Fibroblast of gingiva (primary cell): ENCODE results near the gene TCEAL1.
"Not testable (repeated sequence)": the region's sequence is repeated elsewhere in the genome, so short reads cannot be mapped to it uniquely, and the experiment has no call there.

Experiments
- DNase-seq: peaks from one replicate; pipeline ENCODE4 v3.0.0-alpha.2; 2011; ENCODE audit warnings: low read depth

Gene TCEAL1, protein sequence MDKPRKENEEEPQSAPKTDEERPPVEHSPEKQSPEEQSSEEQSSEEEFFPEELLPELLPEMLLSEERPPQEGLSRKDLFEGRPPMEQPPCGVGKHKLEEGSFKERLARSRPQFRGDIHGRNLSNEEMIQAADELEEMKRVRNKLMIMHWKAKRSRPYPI

DNA sequence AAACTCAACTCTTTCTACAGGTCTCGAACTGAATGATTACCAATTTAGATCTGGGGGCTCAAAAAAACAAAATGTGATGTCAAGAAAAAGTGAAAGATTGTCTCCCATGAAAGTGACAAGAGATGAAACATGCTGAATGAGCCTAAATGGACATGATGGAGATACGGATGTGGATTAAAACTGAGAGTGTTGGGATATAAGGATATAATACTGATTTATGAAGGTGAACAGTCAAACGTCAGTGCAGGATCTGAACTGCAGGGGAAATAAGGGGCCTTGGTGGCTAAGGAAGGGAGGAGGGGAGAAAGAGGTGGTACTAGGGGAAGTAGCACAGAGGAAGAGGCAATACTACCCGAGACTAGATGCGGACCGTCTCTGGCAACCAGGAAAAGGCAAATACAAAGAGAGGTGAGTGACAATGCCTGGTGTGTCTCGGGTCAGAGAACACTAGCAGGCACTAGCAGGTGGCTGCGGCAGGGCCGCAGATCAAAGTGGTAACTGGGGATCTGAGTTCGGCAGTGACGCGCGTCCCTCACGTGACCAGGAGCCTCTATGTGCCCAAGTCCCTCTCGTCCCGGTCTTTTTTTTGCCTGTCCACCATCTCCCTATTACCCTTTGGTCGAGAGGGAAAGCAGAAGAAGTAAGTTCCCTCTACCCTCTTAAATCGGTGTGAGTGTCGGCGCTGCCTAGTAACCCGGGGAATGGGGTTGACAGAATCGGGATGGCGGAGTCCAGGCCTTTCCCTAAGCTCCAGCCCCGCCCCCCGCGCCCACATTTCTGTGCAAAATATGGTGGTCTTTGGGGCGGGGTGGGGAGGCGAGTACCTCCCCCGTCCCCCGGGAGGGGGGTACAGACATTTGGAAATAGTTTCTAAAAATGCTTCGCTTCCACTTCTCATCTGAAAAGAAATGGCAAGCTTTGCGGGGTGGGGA, at the start of gene TCEAL1:
Gene TCEAL1, plus strand, starts transcription at position 590 of the 932 bp plus-strand sequence. CDS start 942 bp downstream, outside the sequence.
- peak; percentile 19 for DNase-seq

DNA sequence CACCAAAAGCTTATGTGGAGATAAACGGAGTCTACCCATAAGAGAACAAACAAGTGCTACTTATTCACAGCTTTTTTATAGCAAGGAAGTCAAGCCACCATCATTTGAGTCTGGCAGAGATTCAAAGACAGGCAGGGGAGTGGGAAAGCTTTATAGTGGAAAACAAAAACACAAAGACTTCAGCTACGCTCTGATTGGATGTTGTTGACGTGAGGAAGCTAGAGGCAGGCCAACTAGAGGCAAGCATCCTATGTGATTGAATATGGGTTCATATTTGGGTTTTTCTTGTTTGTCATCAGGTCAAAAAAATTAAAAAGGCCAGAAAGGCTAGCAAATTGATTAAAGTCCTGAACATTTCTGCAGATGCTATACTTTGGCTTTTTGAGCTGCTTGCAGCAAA, 44.2 kb upstream of the TCEAL1 start:
- DNase-seq, result no peak

DNA sequence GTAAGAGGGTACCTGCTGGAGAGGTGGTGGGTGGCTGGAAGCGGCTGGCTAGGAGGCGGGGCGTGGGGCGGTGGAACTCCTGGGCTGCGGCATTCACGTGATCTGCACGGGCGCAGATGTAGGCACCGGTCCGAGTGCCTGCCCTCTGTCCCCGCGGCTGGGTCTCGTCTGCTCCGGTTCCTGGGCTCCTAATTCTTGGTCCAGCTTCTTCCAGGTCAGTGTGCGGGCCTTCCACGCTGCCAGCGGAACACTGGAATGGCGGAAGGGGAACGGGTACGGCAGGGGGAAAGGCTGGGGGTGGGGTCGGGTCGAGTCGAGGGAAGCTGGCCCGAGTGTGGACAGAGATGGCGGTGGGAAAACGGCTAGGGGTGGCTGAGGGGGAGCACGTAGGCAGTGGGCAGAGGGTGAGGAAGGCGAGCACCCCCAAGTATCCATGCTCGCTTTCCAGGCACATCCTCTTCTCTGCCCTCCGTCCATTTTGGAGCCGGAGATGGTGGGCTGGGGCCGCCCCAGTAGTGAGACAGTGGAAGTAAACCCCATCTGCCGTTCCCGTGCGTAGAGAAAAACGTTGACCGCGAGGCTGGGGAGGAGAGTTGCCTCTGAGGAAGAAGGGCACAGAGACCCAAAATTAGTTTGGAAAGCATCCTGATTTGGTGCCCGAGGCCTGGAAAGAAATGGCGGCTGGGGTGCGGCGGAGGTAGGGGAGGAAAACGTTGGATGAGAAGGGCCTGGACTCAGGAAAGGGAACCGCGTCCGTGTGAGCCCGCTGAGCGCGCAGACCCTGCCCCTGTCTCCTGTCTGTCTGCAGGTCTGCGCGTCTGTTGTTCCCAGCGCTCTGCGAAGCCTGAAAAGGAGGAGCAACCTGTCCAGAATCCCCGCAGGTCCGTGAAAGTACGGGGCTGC, 43.1 kb upstream of the TCEAL1 start, which contains the start of gene TCEAL4:
Gene TCEAL4, plus strand, starts transcription at position 105 of the 903 bp plus-strand sequence. CDS start 1,161 bp downstream, outside the sequence.
- DNase-seq, result peak; percentile 22

DNA sequence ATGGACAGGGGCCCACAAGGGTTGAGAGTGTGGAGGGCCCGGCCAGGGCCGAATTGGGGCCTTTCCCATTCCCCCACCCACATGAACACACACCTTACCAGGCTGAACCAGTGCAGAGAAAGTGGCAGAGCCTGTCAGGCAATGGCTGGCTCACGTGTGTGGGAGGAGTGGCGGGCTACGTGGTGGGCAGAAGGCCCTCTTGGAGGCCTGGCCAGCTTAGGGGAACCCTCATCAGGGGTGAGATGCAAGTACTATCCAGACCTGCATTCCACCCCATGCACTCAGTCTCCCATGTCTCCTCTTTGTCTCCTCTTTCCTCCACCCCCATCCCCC, 42.5 kb upstream of the TCEAL1 start:
- DNase-seq, result no peak

DNA sequence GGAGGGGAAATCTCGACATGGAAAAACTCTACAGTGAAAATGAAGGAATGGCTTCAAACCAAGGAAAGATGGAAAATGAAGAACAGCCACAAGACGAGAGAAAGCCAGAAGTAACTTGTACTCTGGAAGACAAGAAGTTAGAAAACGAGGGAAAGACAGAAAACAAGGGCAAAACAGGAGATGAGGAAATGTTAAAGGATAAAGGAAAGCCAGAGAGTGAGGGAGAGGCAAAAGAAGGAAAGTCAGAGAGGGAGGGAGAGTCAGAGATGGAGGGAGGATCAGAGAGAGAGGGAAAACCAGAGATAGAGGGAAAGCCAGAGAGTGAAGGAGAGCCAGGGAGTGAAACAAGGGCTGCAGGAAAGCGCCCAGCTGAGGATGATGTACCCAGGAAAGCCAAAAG, 42.1 kb upstream of the TCEAL1 start:
- no peak for DNase-seq

DNA sequence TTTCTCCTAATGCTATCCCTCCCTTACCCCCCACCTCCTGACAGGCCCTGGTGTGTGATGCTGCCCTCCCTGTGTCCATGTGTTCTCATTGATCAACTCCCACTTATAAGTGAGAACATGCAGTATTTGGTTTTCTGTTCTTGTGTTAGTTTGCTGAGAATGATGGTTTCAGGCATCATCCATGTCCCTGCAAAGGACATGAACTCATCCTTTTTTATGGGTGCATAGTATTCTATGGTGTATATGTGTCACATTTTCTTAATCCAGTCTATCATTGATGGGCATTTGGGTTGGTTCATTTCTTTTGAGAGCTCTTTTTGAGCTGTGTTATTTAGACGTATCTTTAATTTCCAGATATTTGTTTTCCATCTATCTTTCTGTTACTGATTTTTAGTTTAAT, 36.5 kb upstream of the TCEAL1 start:
- not testable (repeated sequence) for DNase-seq

DNA sequence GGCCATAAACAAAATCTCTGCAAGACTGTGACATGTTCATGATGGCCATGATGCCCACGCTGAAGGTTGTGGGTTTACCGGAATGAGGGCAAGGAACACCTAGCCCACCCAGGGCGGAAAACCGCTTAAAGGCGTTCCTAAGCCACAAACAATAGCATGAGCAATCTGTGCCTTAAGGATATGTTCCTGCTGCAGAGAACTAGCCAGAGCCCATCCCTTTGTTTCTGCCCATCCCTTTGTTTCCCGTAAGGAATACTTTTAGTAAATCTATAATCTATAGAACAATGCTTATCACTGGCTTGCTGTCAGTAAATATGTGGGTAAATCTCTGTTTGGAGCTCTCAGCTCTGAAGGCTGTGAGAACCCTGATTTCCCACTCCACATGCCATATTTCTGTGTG, 33.6 kb upstream of the TCEAL1 start:
- DNase-seq, result not testable (repeated sequence)

DNA sequence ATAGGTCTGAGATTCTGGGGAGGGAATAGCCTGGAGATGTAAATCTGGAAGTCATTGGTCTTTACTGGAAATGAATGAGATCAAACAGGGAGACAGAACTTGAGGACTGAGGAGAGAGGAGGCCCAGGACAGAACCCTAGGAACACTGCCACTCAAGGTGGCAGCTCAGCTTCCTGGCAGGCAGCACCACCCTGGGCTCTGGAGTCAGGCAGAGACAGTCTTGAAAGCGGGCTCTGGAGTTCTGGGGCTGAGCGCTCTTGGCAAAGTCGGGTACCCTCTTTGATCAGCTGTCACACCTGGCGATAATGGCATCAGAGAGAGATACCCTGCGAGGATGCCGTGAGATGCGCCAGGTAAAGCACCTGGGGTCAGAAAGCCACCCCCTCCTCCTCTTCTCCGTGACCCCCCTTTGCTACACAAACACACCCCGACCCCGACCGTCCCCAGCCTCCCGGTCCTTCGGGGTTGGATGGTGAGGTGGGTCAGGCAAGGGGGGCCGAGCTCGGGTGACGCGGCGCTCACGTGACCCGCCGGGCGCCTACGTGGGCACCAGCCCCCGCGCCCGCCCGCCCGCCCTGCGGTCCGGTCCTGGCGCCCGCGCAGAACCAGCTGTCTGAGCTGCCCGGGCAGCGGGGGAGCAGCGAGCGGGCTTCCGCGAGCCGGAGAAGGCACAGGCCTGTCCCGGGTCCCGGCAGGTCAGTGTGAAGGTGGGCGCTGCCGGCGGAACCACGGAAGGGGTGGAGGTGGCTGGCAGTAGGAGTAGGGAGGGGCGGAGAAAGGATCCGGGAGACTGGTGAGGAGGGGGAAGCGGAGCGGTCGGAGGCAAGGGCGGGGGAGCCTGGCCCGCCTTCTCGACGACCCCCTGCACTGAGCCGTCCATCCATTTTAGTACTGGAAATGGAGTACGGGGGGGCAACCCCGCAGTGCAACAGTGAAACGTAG, 21.1 kb upstream of the TCEAL1 start, which contains the start of gene TCEAL3:
Gene TCEAL3, plus strand, starts transcription at position 600 of the 942 bp plus-strand sequence. CDS start 1,102 bp downstream, outside the sequence.
- peak; percentile 47 for DNase-seq

DNA sequence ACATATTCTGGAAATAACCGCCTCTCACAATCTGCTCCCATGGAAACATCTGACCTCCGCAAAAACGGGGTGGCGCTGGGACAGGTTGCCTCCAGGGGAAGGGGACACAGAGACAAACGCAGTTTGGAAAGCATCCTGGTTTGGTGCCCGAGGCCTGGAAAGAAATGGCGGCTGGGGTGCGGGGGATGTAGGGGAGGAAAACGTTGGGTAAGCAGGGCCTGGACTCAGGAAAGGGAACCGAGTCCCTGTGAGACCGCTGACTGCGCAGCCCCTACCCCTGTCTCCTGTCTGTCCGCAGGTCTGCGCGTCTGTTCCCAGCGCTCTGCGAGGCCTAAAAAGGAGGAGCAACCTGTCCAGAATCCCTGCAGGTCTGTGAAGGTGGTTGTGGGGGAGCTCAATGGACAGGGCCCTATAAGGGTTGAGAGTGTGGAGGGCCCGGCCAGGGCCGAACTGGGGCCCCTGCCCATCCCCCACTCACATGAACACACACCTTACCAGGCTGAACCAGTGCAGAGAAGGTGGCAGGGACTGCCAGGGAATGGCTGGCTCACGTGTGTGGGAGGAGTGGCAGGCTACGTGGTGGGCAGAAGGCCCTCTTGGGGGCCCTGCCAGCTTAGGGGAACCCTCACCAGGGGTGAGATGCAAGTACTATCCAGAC, 20.3 kb upstream of the TCEAL1 start:
- no peak for DNase-seq

DNA sequence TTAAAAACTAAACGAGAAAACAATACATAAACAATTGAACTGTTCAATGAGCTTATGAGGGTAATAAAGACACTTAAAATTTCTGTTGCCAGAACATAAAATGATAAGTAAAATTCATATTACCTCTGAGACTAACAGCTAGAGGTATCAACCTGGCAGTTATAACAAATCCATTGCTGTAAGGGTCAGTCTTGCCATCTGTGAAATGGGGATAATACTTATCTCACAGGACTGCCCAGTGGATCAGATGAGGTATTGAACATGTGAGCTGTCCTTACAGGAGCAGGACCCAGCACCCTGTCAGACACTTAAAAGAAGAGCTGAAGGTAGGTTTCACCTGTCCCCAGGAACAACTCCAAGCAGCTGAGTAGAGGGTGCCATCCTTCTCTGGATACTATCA, 18.5 kb upstream of the TCEAL1 start:
- no peak for DNase-seq

DNA sequence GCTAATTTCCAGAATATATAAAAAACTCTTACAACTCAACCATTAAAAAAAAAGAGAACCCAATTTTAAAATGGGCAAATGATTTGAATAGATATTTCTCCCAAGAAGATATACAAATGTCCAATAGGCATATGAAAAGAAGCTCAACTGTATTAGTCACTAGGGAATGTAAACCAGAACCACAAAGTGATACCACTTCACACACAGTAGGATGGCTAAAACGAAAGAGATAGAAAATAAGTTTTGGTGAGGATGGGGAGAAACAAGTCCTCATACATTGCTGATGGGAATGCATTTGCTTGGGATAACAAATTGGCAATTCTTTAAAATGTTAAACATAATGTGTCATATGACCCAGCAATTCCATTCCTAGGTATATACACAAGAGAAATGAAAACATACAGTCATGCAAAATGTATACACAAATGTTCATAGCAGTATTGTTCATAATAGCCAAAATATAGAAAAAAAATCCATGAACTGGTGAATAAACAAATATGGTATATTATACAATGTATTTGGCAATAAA, 15.3 kb upstream of the TCEAL1 start:
- no peak for DNase-seq

DNA sequence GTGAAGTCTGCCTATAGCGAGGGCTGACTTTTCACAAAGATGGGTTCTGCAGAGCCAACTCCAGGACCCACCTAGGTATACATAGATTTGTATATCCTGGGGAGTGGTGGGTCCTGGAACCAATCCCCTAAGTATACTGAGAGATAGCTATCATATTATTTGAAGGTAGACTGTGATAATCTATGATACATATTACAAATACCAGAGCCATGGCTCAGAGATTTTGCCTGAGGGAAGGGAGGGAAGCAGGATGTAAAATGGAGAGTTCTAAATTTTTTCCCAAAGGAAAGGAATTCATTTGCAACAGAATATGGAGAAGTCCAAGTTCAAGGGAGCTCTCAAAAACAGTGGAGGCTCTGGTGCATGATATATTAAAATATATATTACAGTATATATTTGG, 13.8 kb upstream of the TCEAL1 start:
- DNase-seq, result no peak

DNA sequence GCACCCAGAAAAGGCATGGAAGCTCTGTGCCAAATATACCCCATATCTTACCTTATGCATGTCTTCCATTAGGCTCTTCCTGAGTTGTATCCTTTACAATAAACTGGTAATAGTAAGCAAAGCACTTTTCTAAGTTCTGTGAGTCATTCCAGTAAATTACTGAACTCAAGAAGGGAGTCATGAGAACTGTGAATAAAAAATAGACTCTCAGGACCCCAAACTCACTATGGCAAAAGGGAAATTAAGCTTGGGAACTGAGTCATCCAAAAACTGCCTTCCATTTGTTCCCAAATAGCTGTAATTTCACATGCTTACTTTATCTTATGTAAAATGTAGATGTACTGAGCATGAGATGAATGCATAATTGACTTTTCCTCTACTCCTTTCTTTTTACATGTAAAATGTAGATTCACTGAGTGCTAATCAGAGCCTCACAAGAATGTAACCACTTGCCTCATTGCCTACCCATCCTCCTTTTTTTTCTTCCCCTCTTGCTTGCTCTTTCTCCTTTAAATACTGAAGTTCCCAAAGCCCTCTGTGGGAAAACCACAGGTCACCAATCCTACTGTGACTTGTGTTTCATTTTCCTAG, 12.9 kb upstream of the TCEAL1 start:
- DNase-seq, result no peak

DNA sequence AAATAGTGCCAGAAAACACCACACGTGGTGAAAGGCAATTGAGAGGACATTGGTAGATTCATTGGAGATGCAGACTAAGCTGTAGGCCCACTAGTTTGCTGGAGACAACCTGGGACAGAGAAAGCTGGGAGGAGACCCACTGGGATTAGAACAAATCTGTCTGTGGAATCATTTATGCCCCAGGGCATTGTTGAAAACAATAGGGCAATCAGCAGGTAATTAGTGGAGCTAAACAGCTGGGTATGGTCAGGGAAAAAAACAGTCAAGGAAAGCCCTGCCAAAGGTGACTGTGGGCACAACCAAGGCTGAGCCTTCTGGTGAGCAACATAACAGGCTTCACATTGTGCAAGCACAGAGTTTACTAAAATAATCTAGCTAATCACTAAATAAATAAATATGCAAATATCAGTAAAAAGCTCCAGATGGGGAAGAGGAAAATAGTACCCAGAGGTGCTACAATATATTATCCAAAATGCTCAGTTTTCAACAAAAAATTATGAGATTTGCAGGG, 12.0 kb upstream of the TCEAL1 start:
- peak; percentile 36 for DNase-seq

DNA sequence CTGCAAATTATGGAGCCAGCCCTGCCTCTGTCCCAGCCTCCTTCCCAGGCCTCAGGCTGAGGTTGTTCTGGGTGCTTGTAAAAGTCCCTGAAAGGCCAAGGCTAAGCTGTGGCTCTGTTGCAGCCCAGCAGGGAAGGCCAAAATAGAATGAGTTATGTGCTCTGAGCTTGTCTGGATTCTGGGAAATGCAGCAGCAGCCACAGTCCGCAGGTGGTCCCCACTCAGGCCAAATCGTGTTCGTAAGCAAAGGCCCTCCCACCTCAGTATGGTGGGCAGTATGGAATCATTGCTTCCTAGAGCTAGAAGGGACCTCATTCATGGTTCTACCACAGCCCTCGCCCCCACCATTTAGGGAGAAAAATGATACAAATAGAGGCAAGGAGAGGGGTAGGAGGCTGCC, 4.7 kb upstream of the TCEAL1 start:
- no peak for DNase-seq

DNA sequence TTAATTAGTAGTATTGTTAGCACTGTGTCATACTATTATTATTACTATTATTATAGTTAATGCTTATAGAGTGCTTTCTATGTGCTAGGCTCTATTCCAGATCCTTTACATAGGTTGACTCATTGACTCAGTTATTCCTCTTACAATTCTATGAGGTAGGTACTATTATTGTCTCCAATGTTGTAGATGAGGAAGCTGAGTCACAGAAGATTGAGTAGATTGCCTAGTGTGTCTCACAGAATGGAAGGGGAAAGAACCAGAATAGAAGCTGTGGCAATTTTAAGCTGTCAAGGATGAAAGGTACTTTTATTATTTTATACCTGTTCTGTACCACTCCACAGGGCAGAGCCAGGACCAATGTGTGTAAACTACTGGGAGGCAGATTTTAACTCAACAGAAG, 1.9 kb upstream of the TCEAL1 start:
- no peak for DNase-seq

DNA sequence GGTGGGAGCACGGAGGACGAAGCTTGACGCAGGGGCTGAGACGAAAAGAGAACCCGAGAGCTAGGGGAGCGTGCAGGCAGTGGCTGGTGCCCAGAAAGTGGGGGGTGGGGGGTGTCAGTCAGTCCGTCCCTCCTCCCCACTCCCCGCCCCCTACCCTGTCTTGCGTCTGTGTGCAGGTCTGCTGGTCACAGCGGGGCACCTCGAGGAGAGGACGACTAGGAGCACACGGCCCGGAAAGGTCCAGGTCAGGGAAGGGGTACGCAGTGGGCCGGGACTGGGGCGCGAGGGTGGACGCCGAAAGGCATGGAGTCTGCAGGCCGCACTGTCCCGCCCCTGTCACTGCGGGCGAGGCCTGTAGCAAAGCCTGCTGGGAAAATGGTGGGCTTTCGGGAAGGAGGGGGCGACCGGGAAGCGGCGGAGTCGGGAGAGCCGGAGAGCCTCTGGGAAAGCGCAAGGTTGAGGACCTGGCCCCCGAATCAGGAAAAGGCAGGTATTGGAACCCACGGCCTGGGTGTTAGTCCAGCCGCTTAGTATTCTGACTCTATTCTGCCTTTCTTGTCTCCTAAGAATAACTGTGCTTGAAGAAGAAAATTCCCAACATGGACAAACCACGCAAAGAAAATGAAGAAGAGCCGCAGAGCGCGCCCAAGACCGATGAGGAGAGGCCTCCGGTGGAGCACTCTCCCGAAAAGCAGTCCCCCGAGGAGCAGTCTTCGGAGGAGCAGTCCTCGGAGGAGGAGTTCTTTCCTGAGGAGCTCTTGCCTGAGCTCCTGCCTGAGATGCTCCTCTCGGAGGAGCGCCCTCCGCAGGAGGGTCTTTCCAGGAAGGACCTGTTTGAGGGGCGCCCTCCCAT, 769 bp downstream of the TCEAL1 start:
- peak; percentile 61 for DNase-seq

DNA sequence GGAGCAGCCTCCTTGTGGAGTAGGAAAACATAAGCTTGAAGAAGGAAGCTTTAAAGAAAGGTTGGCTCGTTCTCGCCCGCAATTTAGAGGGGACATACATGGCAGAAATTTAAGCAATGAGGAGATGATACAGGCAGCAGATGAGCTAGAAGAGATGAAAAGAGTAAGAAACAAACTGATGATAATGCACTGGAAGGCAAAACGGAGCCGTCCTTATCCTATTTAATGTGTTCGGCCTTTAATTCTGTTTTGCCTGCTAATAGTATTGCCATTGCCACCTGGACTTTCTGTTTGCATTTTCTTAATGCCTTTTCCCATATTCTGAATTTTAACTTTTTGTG, 1.4 kb downstream of the TCEAL1 start:
- DNase-seq, result no peak

DNA sequence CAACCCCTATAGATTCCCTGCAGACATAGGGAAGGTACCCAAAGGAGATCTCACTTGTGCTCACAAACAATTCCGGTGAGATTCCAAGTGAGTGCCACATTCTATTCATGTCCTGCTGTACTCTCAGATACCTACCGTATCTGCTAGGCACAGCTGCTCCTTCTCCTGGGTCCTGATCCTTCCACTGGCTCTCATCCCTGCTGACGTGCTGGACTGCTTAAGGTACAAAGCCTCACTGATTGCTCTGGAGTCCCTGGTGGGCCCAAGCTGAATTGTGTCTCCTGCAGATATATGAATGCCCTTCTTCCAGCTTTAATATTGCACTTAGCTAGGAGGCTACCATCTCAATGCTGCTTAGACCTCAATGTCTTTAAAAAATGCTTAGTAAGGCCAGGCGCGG, 2.4 kb downstream of the TCEAL1 start:
- no peak for DNase-seq
